NT2/D1 (cell line): ENCODE measurements around the gene CYTH2.
"Not testable (repeated sequence)": the region's sequence is repeated elsewhere in the genome, so short reads cannot be mapped to it uniquely, and the experiment has no call there.

ENCODE experiments used
- SUZ12 ChIP-seq: IDR thresholded peaks from 2 replicates; pipeline ENCODE4 v1.6.1; 2011; ENCODE audit not compliant: insufficient read length, insufficient read depth; ENCODE audit errors: extremely low read depth
- YY1 ChIP-seq: IDR thresholded peaks from 2 replicates; pipeline ENCODE4 v1.6.1; 2011; ENCODE audit not compliant: insufficient read length, insufficient read depth
- ZNF274 ChIP-seq: IDR thresholded peaks from 2 replicates; pipeline ENCODE4 v1.6.1; 2011; ENCODE audit warnings: mild to moderate bottlenecking, low read depth, low read length

- not testable (repeated sequence) for TF ChIP-seq YY1, ZNF274, SUZ12
Measured at GRCh38 chr19:48486706-48487105, 17.5 kb downstream of the CYTH2 start.
